ENCODE measurements around the gene ZBTB2. TPM values are rescaled to one million over a fixed set of nuclear protein-coding genes. Genes with fewer than 3 reads are reported as not detected.

Gene ZBTB2
- total and polyA plus RNA-seq, 2 experiments from 2014 or later: 5.6 to 9.9 TPM

GRCh38 chr6:151403919-151404308 is 12.6 kb upstream of the ZBTB2 start:
- Histone ChIP-seq H3K4me3 (no peak overlapping the region), H3K4me1 (ENCODE audit: low read depth) (no peaks in the 10 kb centered on the region), H3K36me3 (peaks cover 4% of the 10 kb centered on the region), H3K27ac (peak overlapping the region; percentile 61), H3K27me3 (no peaks in the 10 kb centered on the region), H3K9me3 (ENCODE audit: low read depth) (no peaks in the 10 kb centered on the region)
- no peak for TF ChIP-seq CTCF (IDR thresholded peaks at IDR 0.05; ENCODE audit: low read depth, low read length)
- DNase-seq (ENCODE audit: low read depth in 1 of 2, low spot score in 1 of 2): no peak

- Histone ChIP-seq H3K4me1 (ENCODE audit: low read depth) (no peaks in the 10 kb centered on the region), H3K36me3 (peaks cover 4% of the 10 kb centered on the region), H3K9me3 (ENCODE audit: low read depth) (no peaks in the 10 kb centered on the region), H3K4me3 (no peak overlapping the region), H3K27me3 (no peaks in the 10 kb centered on the region), H3K27ac (no peak overlapping the region)
- DNase-seq (ENCODE audit: low read depth in 1 of 2, low spot score in 1 of 2): no peak
- TF ChIP-seq CTCF (IDR thresholded peaks at IDR 0.05; ENCODE audit: low read depth, low read length): no peak
Measured at GRCh38 chr6:151402228-151402627, 10.9 kb upstream of the ZBTB2 start.

- H3K27ac ChIP-seq: no peak overlapping the region
- no peak overlapping the region for H3K4me3 ChIP-seq
- no peaks in the 10 kb centered on the region for H3K4me1 ChIP-seq (ENCODE audit: low read depth)
- TF ChIP-seq CTCF (IDR thresholded peaks at IDR 0.05; ENCODE audit: low read depth, low read length): no peak
- DNase-seq (ENCODE audit: low read depth in 1 of 2, low spot score in 1 of 2): peak in 1 of 2 donors; percentile 12
- no peaks in the 10 kb centered on the region for H3K27me3 ChIP-seq
- no peaks in the 10 kb centered on the region for H3K9me3 ChIP-seq (ENCODE audit: low read depth)
- H3K36me3 ChIP-seq: peaks cover 4% of the 10 kb centered on the region
Measured at GRCh38 chr6:151400473-151400872, 9.1 kb upstream of the ZBTB2 start.

GRCh38 chr6:151399679-151400078 is 8.3 kb upstream of the ZBTB2 start:
- H3K4me1 ChIP-seq (ENCODE audit: low read depth): no peaks in the 10 kb centered on the region
- H3K36me3 ChIP-seq: peaks cover 4% of the 10 kb centered on the region
- DNase-seq (ENCODE audit: low read depth in 1 of 2, low spot score in 1 of 2): no peak
- H3K9me3 ChIP-seq (ENCODE audit: low read depth): no peaks in the 10 kb centered on the region
- no peak overlapping the region for H3K27ac ChIP-seq
- H3K27me3 ChIP-seq: no peaks in the 10 kb centered on the region
- TF ChIP-seq CTCF (IDR thresholded peaks at IDR 0.05; ENCODE audit: low read depth, low read length): no peak
- no peak overlapping the region for H3K4me3 ChIP-seq

- Histone ChIP-seq H3K27ac (peak overlapping the region; percentile 98), H3K4me3 (no peak overlapping the region), H3K27me3 (no peaks in the 10 kb centered on the region), H3K4me1 (ENCODE audit: low read depth) (peaks cover 21% of the 10 kb centered on the region), H3K36me3 (no peaks in the 10 kb centered on the region), H3K9me3 (ENCODE audit: low read depth) (no peaks in the 10 kb centered on the region)
- no peak for DNase-seq (ENCODE audit: low read depth in 1 of 2, low spot score in 1 of 2)
- no peak for TF ChIP-seq CTCF (IDR thresholded peaks at IDR 0.05; ENCODE audit: low read depth, low read length)
Measured at GRCh38 chr6:151393410-151393809, 2.1 kb upstream of the ZBTB2 start.

GRCh38 chr6:151392427-151392826 is 1.1 kb upstream of the ZBTB2 start:
- H3K4me1 ChIP-seq (ENCODE audit: low read depth): peaks cover 21% of the 10 kb centered on the region
- H3K36me3 ChIP-seq: no peaks in the 10 kb centered on the region
- H3K4me3 ChIP-seq: peak overlapping the region; percentile 91
- peak overlapping the region; percentile 98 for H3K27ac ChIP-seq
- H3K27me3 ChIP-seq: no peaks in the 10 kb centered on the region
- TF ChIP-seq CTCF (IDR thresholded peaks at IDR 0.05; ENCODE audit: low read depth, low read length): no peak
- no peaks in the 10 kb centered on the region for H3K9me3 ChIP-seq (ENCODE audit: low read depth)
- DNase-seq (ENCODE audit: low read depth in 1 of 2, low spot score in 1 of 2): no peak

Measured in cardiac muscle cell (in vitro differentiated cells and primary cell).